Dendritic cell treated with granulocyte-macrophage colony-stimulating factor and Interleukin-4, amounts not matched to agents 40 ng/mL and 50 ng/mL, for 4 days (primary cell): Measurements from ENCODE around the gene MAT2A.

Experiments
- H3K27ac Mint-ChIP-seq: one replicate; pipeline ENCODE4 v1.8.0; 2022; ENCODE audit warnings: mild to moderate bottlenecking, mixed read lengths
- H3K27me3 Mint-ChIP-seq: one replicate; pipeline ENCODE4 v1.8.0; 2022; ENCODE audit warnings: mild to moderate bottlenecking, mixed read lengths
- H3K36me3 Mint-ChIP-seq: one replicate; pipeline ENCODE4 v1.8.0; 2022; ENCODE audit warnings: low read depth, mixed read lengths
- H3K4me1 Mint-ChIP-seq: one replicate; pipeline ENCODE4 v1.8.0; 2022; ENCODE audit warnings: low read depth, mixed read lengths
- H3K4me3 Mint-ChIP-seq: one replicate; pipeline ENCODE4 v1.8.0; 2022; ENCODE audit warnings: mild to moderate bottlenecking, moderate library complexity, mixed read lengths
- H3K9me3 Mint-ChIP-seq: one replicate; pipeline ENCODE4 v1.8.0; 2022; ENCODE audit warnings: mixed read lengths
- intact Hi-C: fragments of 100-400 bp; cut with micrococcal nuclease; formaldehyde crosslinking; loops from one replicate; pipeline ENCODE4 v1.15.0; 2022

Gene MAT2A

GRCh38 chr2:85511008-85511811 lies 27.8 kb upstream of the MAT2A start:
- Mint-ChIP-seq H3K27me3 (no peaks in the 10 kb centered on the region), H3K27ac (peak overlapping the region; percentile 88), H3K9me3 (no peaks in the 10 kb centered on the region), H3K36me3 (no peaks in the 10 kb centered on the region), H3K4me3 (peak overlapping the region; percentile 30), H3K4me1 (peaks cover 76% of the 10 kb centered on the region)
- intact Hi-C loops, result loop anchor here (1.0 kb wide), 1 partner anchor 11 kb away; no protein-coding TSS in a partner anchor

GRCh38 chr2:85514323-85514722 lies 24.6 kb upstream of the MAT2A start:
- Mint-ChIP-seq H3K4me1 (peaks cover 82% of the 10 kb centered on the region), H3K9me3 (no peaks in the 10 kb centered on the region), H3K4me3 (no peak overlapping the region), H3K27me3 (no peaks in the 10 kb centered on the region), H3K27ac (peak overlapping the region; percentile 89), H3K36me3 (no peaks in the 10 kb centered on the region)
- intact Hi-C loops, result no loop called here

- H3K36me3 Mint-ChIP-seq, result no peaks in the 10 kb centered on the region
- peaks cover 60% of the 10 kb centered on the region for H3K4me1 Mint-ChIP-seq
- H3K4me3 Mint-ChIP-seq, result peak overlapping the region; percentile 88
- no peaks in the 10 kb centered on the region for H3K9me3 Mint-ChIP-seq
- peak overlapping the region; percentile 84 for H3K27ac Mint-ChIP-seq
- H3K27me3 Mint-ChIP-seq, result no peaks in the 10 kb centered on the region
- intact Hi-C loops, result loop anchor here (2.0 kb wide), 1 partner anchor 16 kb away; no protein-coding TSS in a partner anchor
Observed at GRCh38 chr2:85516653-85517389, 22.1 kb upstream of the MAT2A start.

- Mint-ChIP-seq H3K36me3 (no peaks in the 10 kb centered on the region), H3K4me1 (peaks cover 56% of the 10 kb centered on the region), H3K9me3 (no peaks in the 10 kb centered on the region), H3K27me3 (no peaks in the 10 kb centered on the region), H3K4me3 (no peak overlapping the region), H3K27ac (no peak overlapping the region)
- intact Hi-C loops, result loop anchor here (5.0 kb wide), 1 partner anchor 75 kb away; no protein-coding TSS in a partner anchor
Observed at GRCh38 chr2:85522090-85522647, 16.8 kb upstream of the MAT2A start.

- H3K4me1 Mint-ChIP-seq, result peaks cover 45% of the 10 kb centered on the region
- H3K36me3 Mint-ChIP-seq, result no peaks in the 10 kb centered on the region
- H3K27ac Mint-ChIP-seq, result peak overlapping the region; percentile 87
- no peaks in the 10 kb centered on the region for H3K27me3 Mint-ChIP-seq
- H3K9me3 Mint-ChIP-seq, result no peaks in the 10 kb centered on the region
- peak overlapping the region; percentile 20 for H3K4me3 Mint-ChIP-seq
- intact Hi-C loops, result loop anchor here (5.0 kb wide), 1 partner anchor 76 kb away; no protein-coding TSS in a partner anchor
Observed at GRCh38 chr2:85523062-85523902, 15.7 kb upstream of the MAT2A start.

- intact Hi-C loops, result loop anchor here (5.0 kb wide), 1 partner anchor 77 kb away; no protein-coding TSS in a partner anchor
- no peaks in the 10 kb centered on the region for H3K27me3 Mint-ChIP-seq
- no peaks in the 10 kb centered on the region for H3K9me3 Mint-ChIP-seq
- H3K4me1 Mint-ChIP-seq, result peaks cover 39% of the 10 kb centered on the region
- H3K27ac Mint-ChIP-seq, result peak overlapping the region; percentile 87
- H3K4me3 Mint-ChIP-seq, result peak overlapping the region; percentile 20
- no peaks in the 10 kb centered on the region for H3K36me3 Mint-ChIP-seq
Observed at GRCh38 chr2:85523903-85524335, 15.0 kb upstream of the MAT2A start.

GRCh38 chr2:85524336-85524908 lies 14.5 kb upstream of the MAT2A start:
- Mint-ChIP-seq H3K9me3 (no peaks in the 10 kb centered on the region), H3K4me1 (peaks cover 39% of the 10 kb centered on the region), H3K4me3 (peak overlapping the region; percentile 30), H3K27ac (peak overlapping the region; percentile 87), H3K27me3 (no peaks in the 10 kb centered on the region), H3K36me3 (no peaks in the 10 kb centered on the region)
- intact Hi-C loops, result loop anchor here (5.0 kb wide), 1 partner anchor 77 kb away; no protein-coding TSS in a partner anchor

- Mint-ChIP-seq H3K4me1 (peaks cover 39% of the 10 kb centered on the region), H3K4me3 (no peak overlapping the region), H3K27ac (peak overlapping the region; percentile 87), H3K36me3 (no peaks in the 10 kb centered on the region), H3K27me3 (no peaks in the 10 kb centered on the region), H3K9me3 (no peaks in the 10 kb centered on the region)
- intact Hi-C loops, result no loop called here
Observed at GRCh38 chr2:85525029-85525428, 13.9 kb upstream of the MAT2A start.

- peak overlapping the region; percentile 39 for H3K4me3 Mint-ChIP-seq
- peaks cover 39% of the 10 kb centered on the region for H3K4me1 Mint-ChIP-seq
- intact Hi-C loops, result no loop called here
- peak overlapping the region; percentile 87 for H3K27ac Mint-ChIP-seq
- no peaks in the 10 kb centered on the region for H3K27me3 Mint-ChIP-seq
- H3K36me3 Mint-ChIP-seq, result no peaks in the 10 kb centered on the region
- H3K9me3 Mint-ChIP-seq, result no peaks in the 10 kb centered on the region
Observed at GRCh38 chr2:85525567-85525966, 13.4 kb upstream of the MAT2A start.

- no peak overlapping the region for H3K4me3 Mint-ChIP-seq
Observed at GRCh38 chr2:85527787-85528186, 11.2 kb upstream of the MAT2A start.

GRCh38 chr2:85528355-85528754 lies 10.6 kb upstream of the MAT2A start:
- Mint-ChIP-seq H3K4me3 (no peak overlapping the region), H3K27me3 (no peaks in the 10 kb centered on the region)

More at GRCh38 chr2:85527787-85528186, 11.2 kb upstream of the MAT2A start:
- H3K27ac Mint-ChIP-seq, result no peak overlapping the region
- H3K27me3 Mint-ChIP-seq, result no peaks in the 10 kb centered on the region
- H3K36me3 Mint-ChIP-seq, result no peaks in the 10 kb centered on the region
- H3K9me3 Mint-ChIP-seq, result no peaks in the 10 kb centered on the region
- intact Hi-C loops, result no loop called here
- peaks cover 38% of the 10 kb centered on the region for H3K4me1 Mint-ChIP-seq

GRCh38 chr2:85529809-85530208 lies 9.2 kb upstream of the MAT2A start:
- Mint-ChIP-seq H3K4me3 (no peak overlapping the region), H3K27ac (no peak overlapping the region), H3K27me3 (no peaks in the 10 kb centered on the region), H3K9me3 (no peaks in the 10 kb centered on the region), H3K4me1 (peaks cover 26% of the 10 kb centered on the region), H3K36me3 (no peaks in the 10 kb centered on the region)
- intact Hi-C loops, result no loop called here

More at GRCh38 chr2:85528355-85528754, 10.6 kb upstream of the MAT2A start:
- H3K36me3 Mint-ChIP-seq, result no peaks in the 10 kb centered on the region
- intact Hi-C loops, result no loop called here
- no peak overlapping the region for H3K27ac Mint-ChIP-seq
- H3K9me3 Mint-ChIP-seq, result no peaks in the 10 kb centered on the region
- H3K4me1 Mint-ChIP-seq, result peaks cover 33% of the 10 kb centered on the region

GRCh38 chr2:85531589-85531988 lies 7.4 kb upstream of the MAT2A start:
- intact Hi-C loops, result no loop called here
- Mint-ChIP-seq H3K27ac (no peak overlapping the region), H3K27me3 (no peaks in the 10 kb centered on the region), H3K36me3 (peaks cover 6% of the 10 kb centered on the region), H3K9me3 (no peaks in the 10 kb centered on the region), H3K4me3 (no peak overlapping the region), H3K4me1 (peaks cover 30% of the 10 kb centered on the region)
